Ovary (tissue), 3 donors: ENCODE measurements around the gene HADHB.

Source experiments
- CTCF ChIP-seq, 3 donors: fragments of 450-650 bp in 2 of 3; fragments of 200-600 bp in 1 of 3; IDR thresholded peaks; one replicate each; pipeline versions ENCODE4 v1.5.1 to v1.8.0; 2016 to 2022; ENCODE audit warnings: antibody characterized with exemption in 3 of 3, mild to moderate bottlenecking in 1 of 3
- EP300 ChIP-seq: sonication (generic); formaldehyde crosslinking; IDR thresholded peaks from one replicate; pipeline ENCODE4 v1.6.1; 2017; ENCODE audit warnings: antibody characterized with exemption
- donor health status: DM: no; HTN: no; CAD: no.

GRCh38 chr2:26316041-26316440 is 71.3 kb downstream of the HADHB start:
- TF ChIP-seq EP300, result no peak
- no peak for TF ChIP-seq CTCF (IDR thresholded peaks at IDR 0.05)
